ENCODE data around the gene DLG2. TPM values are rescaled to one million over a fixed set of nuclear protein-coding genes. Genes with fewer than 3 reads are reported as not detected.

DLG2 gene
- total and polyA plus RNA-seq, 7 donors = 0.23 to 5.3 (median 3.4) TPM

GRCh38 chr11:83528225-83528624 lies 2098.9 kb downstream of the DLG2 start:
- no peaks in the 10 kb centered on the region for H3K36me3 ChIP-seq (ENCODE audit: insufficient read depth in 1 of 2, low read depth in 1 of 2)
- no peak for DNase-seq
- no peak for ATAC-seq
- 82 to 86% (median 84%) methylated on average over 1 of the region's 1 CpG for WGBS, 3 donors
- no peak for TF ChIP-seq CTCF (IDR thresholded peaks at IDR 0.05)
- no peak overlapping the region for H3K4me3 ChIP-seq
- H3K27ac ChIP-seq = no peak overlapping the region
- peaks cover 0 to 2% (median 0%) of the 10 kb centered on the region in 3 donors for H3K27me3 ChIP-seq (ENCODE audit: insufficient read depth in 3 of 3, low read length in 2 of 3)
- intact Hi-C loops (cut with DNase I) = no loop called here
- H3K9me3 ChIP-seq = no peaks in the 10 kb centered on the region
- no peaks in the 10 kb centered on the region for H3K4me1 ChIP-seq

- Histone ChIP-seq H3K9me3 (no peaks in the 10 kb centered on the region), H3K27ac (no peak overlapping the region), H3K36me3 (ENCODE audit: insufficient read depth in 1 of 2, low read depth in 1 of 2) (no peaks in the 10 kb centered on the region), H3K4me1 (no peaks in the 10 kb centered on the region), H3K27me3 (ENCODE audit: insufficient read depth in 3 of 3, low read length in 2 of 3) (peaks cover 0 to 2% (median 0%) of the 10 kb centered on the region in 3 donors), H3K4me3 (no peak overlapping the region)
- WGBS, 3 donors = 42 to 62% (median 50%) methylated on average over 2 of the region's 2 CpGs
- no peak for ATAC-seq
- DNase-seq = no peak
- TF ChIP-seq CTCF (IDR thresholded peaks at IDR 0.05) = no peak
- intact Hi-C loops (cut with DNase I) = no loop called here
Measured at GRCh38 chr11:83523676-83524075, 2103.5 kb downstream of the DLG2 start.

GRCh38 chr11:83522911-83523310 lies 2104.2 kb downstream of the DLG2 start:
- no peaks in the 10 kb centered on the region for H3K36me3 ChIP-seq (ENCODE audit: insufficient read depth in 1 of 2, low read depth in 1 of 2)
- H3K4me3 ChIP-seq = no peak overlapping the region
- H3K27ac ChIP-seq = no peak overlapping the region
- no peaks in the 10 kb centered on the region for H3K27me3 ChIP-seq (ENCODE audit: insufficient read depth in 3 of 3, low read length in 2 of 3)
- H3K9me3 ChIP-seq = no peaks in the 10 kb centered on the region
- intact Hi-C loops (cut with DNase I) = no loop called here
- ATAC-seq = no peak
- H3K4me1 ChIP-seq = no peaks in the 10 kb centered on the region
- no peak for TF ChIP-seq CTCF (IDR thresholded peaks at IDR 0.05)
- no peak for DNase-seq
- 48 to 68% (median 62%) methylated on average over 2 of the region's 2 CpGs for WGBS, 3 donors

- Histone ChIP-seq H3K4me1 (no peaks in the 10 kb centered on the region), H3K27ac (no peak overlapping the region), H3K27me3 (ENCODE audit: insufficient read depth in 3 of 3, low read length in 2 of 3) (no peaks in the 10 kb centered on the region), H3K9me3 (no peaks in the 10 kb centered on the region), H3K4me3 (no peak overlapping the region), H3K36me3 (ENCODE audit: insufficient read depth in 1 of 2, low read depth in 1 of 2) (no peaks in the 10 kb centered on the region)
- DNase-seq (no peak), ATAC-seq (no peak)
- TF ChIP-seq CTCF (IDR thresholded peaks at IDR 0.05) = no peak
- 72 to 75% (median 73%) methylated on average over 8 of the region's 8 CpGs for WGBS, 3 donors
- intact Hi-C loops (cut with DNase I) = no loop called here
Measured at GRCh38 chr11:83521647-83522596, 2105.2 kb downstream of the DLG2 start.
